PC-3 (cell line): ENCODE data around the gene TRABD2B. TPM values are rescaled to one million over a fixed set of nuclear protein-coding genes. Genes with fewer than 3 reads are reported as not detected.

ENCODE experiments used
- ATAC-seq: fragments of 200-7000 bp; cut with Tn5 transposase; 2 replicates; pipeline ENCODE4 v1.9.1; 2020; ENCODE audit warnings: mild to moderate bottlenecking, moderate library complexity
- BruUV-seq: library from RNA; stranded (reverse); fragments of 400-500 nt; replicated peaks from 2 replicates; lab custom pipeline; 2021; lab: Mats Ljungman, UMichigan
- CTCF ChIA-PET: fragments of 300-600 bp; sonication (Branson Sonifier 250); formaldehyde crosslinking; loops from one replicate; lab custom pipeline; 2022; ENCODE audit warnings: antibody characterized with exemption; lab: Charles Lee
- POLR2A ChIA-PET: fragments of 300-600 bp; sonication (Branson Sonifier 250); formaldehyde crosslinking; loops from one replicate; lab custom pipeline; 2022; ENCODE audit warnings: antibody characterized with exemption; ENCODE audit not compliant: unreplicated experiment; lab: Charles Lee
- DNase-seq: peaks from one replicate; pipeline ENCODE4 v3.0.0-alpha.2; 2015
- H2AFZ ChIP-seq: fragments of 300-600 bp; sonication (generic); 2 replicates; pipeline ENCODE4 v1.6.0; 2016; ENCODE audit warnings: antibody characterized with exemption, low read length
- H3F3A ChIP-seq: fragments of 300-600 bp; sonication (generic); one replicate; pipeline ENCODE4 v1.6.0; 2017; ENCODE audit warnings: antibody characterized with exemption, low read length, control low read depth, mild to moderate bottlenecking; ENCODE audit not compliant: unreplicated experiment
- H3K27ac ChIP-seq: fragments of 300-600 bp; sonication (generic); 2 replicates; pipeline ENCODE4 v1.5.1; 2016; ENCODE audit warnings: mild to moderate bottlenecking, low read length
- H3K27me3 ChIP-seq: fragments of 300-600 bp; sonication (generic); 2 replicates; pipeline ENCODE4 v1.6.1; 2016; ENCODE audit warnings: low read length, mixed read lengths
- H3K36me3 ChIP-seq: fragments of 300-600 bp; sonication (generic); 2 replicates; pipeline ENCODE4 v1.6.1; 2016; ENCODE audit warnings: low read depth, mixed run types, low read length, mixed read lengths
- H3K4me1 ChIP-seq: fragments of 300-600 bp; sonication (generic); 2 replicates; pipeline ENCODE4 v1.5.1; 2016; ENCODE audit warnings: low read length; ENCODE audit not compliant: insufficient read depth
- H3K4me2 ChIP-seq: fragments of 300-600 bp; sonication (generic); 2 replicates; pipeline ENCODE4 v1.6.0; 2016; ENCODE audit warnings: low read length
- H3K4me3 ChIP-seq: fragments of 300-600 bp; sonication (generic); 2 replicates; pipeline ENCODE4 v1.5.1; 2016; ENCODE audit warnings: mild to moderate bottlenecking, low read length, mixed read lengths
- H3K79me2 ChIP-seq: fragments of 300-600 bp; sonication (generic); 2 replicates; pipeline ENCODE4 v1.6.1; 2017; ENCODE audit warnings: low read length, mixed read lengths
- H3K9ac ChIP-seq: fragments of 300-600 bp; sonication (generic); 2 replicates; pipeline ENCODE4 v1.6.0; 2016; ENCODE audit warnings: mild to moderate bottlenecking, low read length
- H3K9me2 ChIP-seq: fragments of 300-600 bp; sonication (generic); replicated peaks from 2 replicates; pipeline ENCODE4 v1.6.1; 2016; ENCODE audit warnings: mixed run types, low read length, mixed read lengths
- H3K9me3 ChIP-seq: fragments of 300-600 bp; sonication (generic); 2 replicates; pipeline ENCODE4 v1.6.1; 2016; ENCODE audit warnings: low read length, mixed read lengths
- H4K20me1 ChIP-seq: fragments of 300-600 bp; sonication (generic); 2 replicates; pipeline ENCODE4 v1.6.1; 2016; ENCODE audit warnings: low read length, mixed read lengths
- CTCF ChIP-seq: fragments of 300-600 bp; sonication (generic); conservative IDR thresholded peaks from 2 replicates; pipeline ENCODE4 v1.5.1; 2017; ENCODE audit warnings: antibody characterized with exemption, low read depth, mild to moderate bottlenecking, low read length
- EZH2 ChIP-seq: fragments of 300-600 bp; sonication (generic); IDR thresholded peaks from one replicate; pipeline ENCODE4 v1.6.1; 2017; ENCODE audit warnings: antibody characterized with exemption, mild to moderate bottlenecking, low read length; ENCODE audit not compliant: unreplicated experiment
- EZH2phosphoT487 ChIP-seq: fragments of 300-600 bp; sonication (generic); IDR thresholded peaks from 2 replicates; pipeline ENCODE4 v1.6.1; 2018; ENCODE audit warnings: mild to moderate bottlenecking, antibody characterized with exemption, low read length, borderline replicate concordance
- intact Hi-C: fragments of 100-400 bp; cut with micrococcal nuclease; formaldehyde crosslinking; loops from 2 replicates; pipeline ENCODE4 v1.9.0; 2023
- total RNA-seq: library from RNA; depleted of rRNA; stranded (reverse); fragments of >200 nt; gene quantifications from 2 replicates; pipeline ENCODE4 v1.2.3, GENCODE V29; 2014

The TRABD2B gene
- total RNA-seq, 1 experiment from 2014 or later, result 0.44 TPM

- Histone ChIP-seq H2AFZ (no peak overlapping the region), H3K4me2 (no peak overlapping the region), H3K27ac (no peak overlapping the region), H3K9me2 (no peaks in the 10 kb centered on the region), H3K36me3 (no peaks in the 10 kb centered on the region), H3K9me3 (no peaks in the 10 kb centered on the region), H3K4me3 (no peak overlapping the region), H3K27me3 (no peaks in the 10 kb centered on the region), H3K9ac (no peak overlapping the region), H4K20me1 (no peaks in the 10 kb centered on the region), H3K4me1 (peaks cover 2% of the 10 kb centered on the region), H3K79me2 (no peaks in the 10 kb centered on the region), H3F3A (no peaks in the 10 kb centered on the region)
- no peak for ATAC-seq
- TF ChIP-seq EZH2 (no peak), CTCF (no peak), EZH2phosphoT487 (no peak)
- no TSS peak for BruUV-seq
- no peak for DNase-seq
- intact Hi-C loops, result no loop called here
- ChIA-PET CTCF (no interaction called here), POLR2A (no interaction called here)
Observed at GRCh38 chr1:47919113-47919833, 77.9 kb downstream of the TRABD2B start.

- no peak overlapping the region for H3K9ac ChIP-seq
- H3K4me3 ChIP-seq, result no peak overlapping the region
- no peaks in the 10 kb centered on the region for H3K27me3 ChIP-seq
- TF ChIP-seq EZH2 (no peak), CTCF (no peak), EZH2phosphoT487 (no peak)
- H3K79me2 ChIP-seq, result no peaks in the 10 kb centered on the region
- H3K9me2 ChIP-seq, result no peaks in the 10 kb centered on the region
- H3K4me1 ChIP-seq, result no peaks in the 10 kb centered on the region
- H4K20me1 ChIP-seq, result no peaks in the 10 kb centered on the region
- H3F3A ChIP-seq, result no peaks in the 10 kb centered on the region
- intact Hi-C loops, result no loop called here
- no peak overlapping the region for H3K4me2 ChIP-seq
- H3K27ac ChIP-seq, result no peak overlapping the region
- POLR2A ChIA-PET, result no interaction called here
- BruUV-seq, result no TSS peak
- no peak overlapping the region for H2AFZ ChIP-seq
- H3K9me3 ChIP-seq, result no peaks in the 10 kb centered on the region
- no peaks in the 10 kb centered on the region for H3K36me3 ChIP-seq
- no peak for ATAC-seq
- CTCF ChIA-PET, result no interaction called here
- no peak for DNase-seq
Observed at GRCh38 chr1:47918257-47918867, 78.8 kb downstream of the TRABD2B start.

GRCh38 chr1:47917687-47918086 is 79.5 kb downstream of the TRABD2B start:
- H3K27ac ChIP-seq, result no peak overlapping the region
- H2AFZ ChIP-seq, result no peak overlapping the region
- intact Hi-C loops, result no loop called here
- H3K36me3 ChIP-seq, result no peaks in the 10 kb centered on the region
- TF ChIP-seq CTCF, result no peak
- no peak for TF ChIP-seq EZH2
- no peak for TF ChIP-seq EZH2phosphoT487
- CTCF ChIA-PET, result no interaction called here
- no peaks in the 10 kb centered on the region for H3F3A ChIP-seq
- H3K27me3 ChIP-seq, result no peaks in the 10 kb centered on the region
- POLR2A ChIA-PET, result no interaction called here
- no peak overlapping the region for H3K9ac ChIP-seq
- H3K79me2 ChIP-seq, result no peaks in the 10 kb centered on the region
- H3K4me3 ChIP-seq, result no peak overlapping the region
- no peak overlapping the region for H3K4me2 ChIP-seq
- H3K4me1 ChIP-seq, result no peaks in the 10 kb centered on the region
- BruUV-seq, result no TSS peak
- no peaks in the 10 kb centered on the region for H3K9me3 ChIP-seq
- no peak for DNase-seq
- ATAC-seq, result no peak
- no peaks in the 10 kb centered on the region for H4K20me1 ChIP-seq
- no peaks in the 10 kb centered on the region for H3K9me2 ChIP-seq
